WERI-Rb-1 (cell line): ENCODE data around the gene LSM8.
A peak's percentile ranks its signal among the peaks of the same experiment; 100 is the strongest.

Experiments used
- DNase-seq: peaks from one replicate; pipeline ENCODE4 v3.0.0-alpha.2; 2020
- H3K27ac ChIP-seq: fragments of 250-450 bp; sonication (Bioruptor Pico); 2 replicates; pipeline ENCODE4 v1.5.1; 2020; ENCODE audit warnings: mild to moderate bottlenecking, moderate library complexity
- H3K27me3 ChIP-seq: fragments of 250-450 bp; sonication (Bioruptor Pico); 2 replicates; pipeline ENCODE4 v1.5.1; 2021; ENCODE audit warnings: mild to moderate bottlenecking, low read depth, moderate library complexity; ENCODE audit not compliant: insufficient read depth, severe bottlenecking
- H3K36me3 ChIP-seq: fragments of 250-450 bp; sonication (Bioruptor Pico); 2 replicates; pipeline ENCODE4 v1.5.1; 2020; ENCODE audit warnings: mild to moderate bottlenecking, moderate library complexity
- H3K4me3 ChIP-seq: 2 replicates; pipeline ENCODE4 v1.5.1; 2011; ENCODE audit warnings: low read depth, mild to moderate bottlenecking, control low read depth, low read length
- H3K9me3 ChIP-seq: fragments of 250-450 bp; sonication (Bioruptor Pico); 2 replicates; pipeline ENCODE4 v1.5.1; 2021; ENCODE audit warnings: mild to moderate bottlenecking, moderate library complexity; ENCODE audit not compliant: severe bottlenecking
- CTCF ChIP-seq: IDR thresholded peaks from 2 replicates; pipeline ENCODE4 v1.5.1; 2011; ENCODE audit warnings: low read depth, mild to moderate bottlenecking, control low read depth, inconsistent platforms, low read length

The LSM8 gene

GRCh38 chr7:118175740-118176139 is 8.2 kb upstream of the LSM8 start:
- Histone ChIP-seq H3K27ac (no peak overlapping the region), H3K36me3 (no peaks in the 10 kb centered on the region), H3K4me3 (no peak overlapping the region), H3K9me3 (no peaks in the 10 kb centered on the region), H3K27me3 (no peaks in the 10 kb centered on the region)
- no peak for DNase-seq
- no peak for TF ChIP-seq CTCF

GRCh38 chr7:118179191-118179590 is 4.8 kb upstream of the LSM8 start:
- TF ChIP-seq CTCF, result no peak
- peaks cover 2% of the 10 kb centered on the region for H3K9me3 ChIP-seq
- no peak overlapping the region for H3K27ac ChIP-seq
- no peak for DNase-seq
- H3K36me3 ChIP-seq, result peaks cover 3% of the 10 kb centered on the region
- H3K4me3 ChIP-seq, result no peak overlapping the region
- no peaks in the 10 kb centered on the region for H3K27me3 ChIP-seq

- Histone ChIP-seq H3K27ac (peak overlapping the region; percentile 98), H3K4me3 (peak overlapping the region; percentile 87), H3K36me3 (peaks cover 23% of the 10 kb centered on the region), H3K27me3 (no peaks in the 10 kb centered on the region), H3K9me3 (peaks cover 2% of the 10 kb centered on the region)
- DNase-seq, result no peak
- no peak for TF ChIP-seq CTCF
Measured at GRCh38 chr7:118182593-118183427, 1.2 kb upstream of the LSM8 start.

GRCh38 chr7:118183428-118183785 is 557 bp upstream of the LSM8 start:
- Histone ChIP-seq H3K27me3 (no peaks in the 10 kb centered on the region), H3K9me3 (peaks cover 2% of the 10 kb centered on the region), H3K27ac (peak overlapping the region; percentile 98), H3K36me3 (peaks cover 29% of the 10 kb centered on the region), H3K4me3 (peak overlapping the region; percentile 87)
- DNase-seq, result no peak
- no peak for TF ChIP-seq CTCF

GRCh38 chr7:118184565-118184940 is 589 bp downstream of the LSM8 start:
- no peak for TF ChIP-seq CTCF

More at GRCh38 chr7:118184565-118184940, 589 bp downstream of the LSM8 start:
- DNase-seq, result no peak
- Histone ChIP-seq H3K27ac (peak overlapping the region; percentile 98), H3K4me3 (peak overlapping the region; percentile 87), H3K36me3 (peaks cover 41% of the 10 kb centered on the region), H3K9me3 (peaks cover 2% of the 10 kb centered on the region), H3K27me3 (no peaks in the 10 kb centered on the region)
